Fibroblast of villous mesenchyme (primary cell): ENCODE data around the gene PACSIN2. TPM values are rescaled to one million over a fixed set of nuclear protein-coding genes. Genes with fewer than 3 reads are reported as not detected.

Experiments used
- DNase-seq: peaks from one replicate; pipeline ENCODE4 v3.0.0-alpha.2; 2010; ENCODE audit warnings: low read depth
- H3K4me3 ChIP-seq: 2 replicates; pipeline ENCODE4 v1.5.1; 2011; ENCODE audit warnings: low read depth, mild to moderate bottlenecking, low read length
- CTCF ChIP-seq: IDR thresholded peaks from 2 replicates; pipeline ENCODE4 v1.5.1; 2012; ENCODE audit warnings: low read depth, mild to moderate bottlenecking, low read length; ENCODE audit not compliant: insufficient read depth
- total RNA-seq: library from RNA; depleted of rRNA; stranded (reverse); fragments of >200 nt; gene quantifications from 2 replicates; pipeline ENCODE4 v1.2.3, GENCODE V29; 2012

Gene PACSIN2
- total RNA-seq, 1 donor: 53.1 TPM

GRCh38 chr22:42836026-42836425 lies 178.9 kb downstream of the PACSIN2 start:
- H3K4me3 ChIP-seq: no peak overlapping the region
- TF ChIP-seq CTCF: no peak
- no peak for DNase-seq

GRCh38 chr22:42834177-42834949 lies 180.6 kb downstream of the PACSIN2 start:
- DNase-seq: no peak
- H3K4me3 ChIP-seq: no peak overlapping the region
- TF ChIP-seq CTCF: no peak

- TF ChIP-seq CTCF: no peak
- no peak for DNase-seq
- H3K4me3 ChIP-seq: no peak overlapping the region
These were observed 181.8 kb downstream of the PACSIN2 start for GRCh38 chr22:42833104-42833503.

- H3K4me3 ChIP-seq: no peak overlapping the region
- no peak for DNase-seq
- no peak for TF ChIP-seq CTCF
These were observed 183.2 kb downstream of the PACSIN2 start for GRCh38 chr22:42831712-42832111.

- TF ChIP-seq CTCF: no peak
- no peak for DNase-seq
- no peak overlapping the region for H3K4me3 ChIP-seq
These were observed 184.8 kb downstream of the PACSIN2 start for GRCh38 chr22:42830161-42830560.

- TF ChIP-seq CTCF: no peak
- no peak overlapping the region for H3K4me3 ChIP-seq
- no peak for DNase-seq
These were observed 185.6 kb downstream of the PACSIN2 start for GRCh38 chr22:42829302-42829701.

- TF ChIP-seq CTCF: no peak
These were observed 189.2 kb downstream of the PACSIN2 start for GRCh38 chr22:42825796-42826195.

More at GRCh38 chr22:42825796-42826195, 189.2 kb downstream of the PACSIN2 start:
- no peak for DNase-seq
- no peak overlapping the region for H3K4me3 ChIP-seq
